Thymus (tissue), 11 donors: ENCODE results near the gene MT1M. TPM values are rescaled to one million over a fixed set of nuclear protein-coding genes. Genes with fewer than 3 reads are reported as not detected.

Experiments
- DNase-seq, 9 donors: peaks; one replicate each; pipeline ENCODE4 v3.0.0-alpha.2; 2013; ENCODE audit warnings: low spot score in 9 of 9, low read depth in 6 of 9, missing footprints in 1 of 9
- H3K27ac ChIP-seq, 2 donors: one replicate each; pipeline ENCODE4 v1.5.1; 2013; ENCODE audit warnings: control low read depth in 1 of 2, low read depth in 1 of 2, low read length in 1 of 2, mild to moderate bottlenecking in 1 of 2, moderate library complexity in 1 of 2
- H3K27me3 ChIP-seq, 2 donors: one replicate each; pipeline ENCODE4 v1.5.1; 2013; ENCODE audit warnings: low read length in 1 of 2; ENCODE audit not compliant: control insufficient read depth in 2 of 2, insufficient read depth in 1 of 2
- H3K36me3 ChIP-seq, 2 donors: one replicate each; pipeline ENCODE4 v1.5.1; 2013; ENCODE audit warnings: low read length in 1 of 2, mild to moderate bottlenecking in 1 of 2, moderate library complexity in 1 of 2; ENCODE audit not compliant: control insufficient read depth in 2 of 2, insufficient read depth in 2 of 2
- H3K4me1 ChIP-seq, 2 donors: one replicate each; pipeline ENCODE4 v1.5.1; 2013; ENCODE audit warnings: low read length in 2 of 2; ENCODE audit not compliant: control insufficient read depth in 2 of 2, insufficient read depth in 2 of 2
- H3K4me3 ChIP-seq, 2 donors: one replicate each; pipeline ENCODE4 v1.5.1; 2013; ENCODE audit warnings: low read length in 2 of 2, control low read depth in 1 of 2, mild to moderate bottlenecking in 1 of 2
- H3K9me3 ChIP-seq, 2 donors: one replicate each; pipeline ENCODE4 v1.5.1; 2013; ENCODE audit warnings: low read length in 1 of 2, mild to moderate bottlenecking in 1 of 2; ENCODE audit not compliant: control insufficient read depth in 2 of 2, insufficient read depth in 1 of 2
- WGBS: extraction: QIAGEN DNeasy Blood & Tissue Kit; methylation state at CpG from one replicate; pipeline ENCODE4 v1.1.7; 2013; 5-methylcytosine and 5-hydroxymethylcytosine counted together
- polyA plus RNA-seq: library from polyadenylated mRNA; stranded (reverse); fragments of 200-250 nt; gene quantifications from one replicate; pipeline ENCODE4 v1.2.3, GENCODE V29; 2013
- total RNA-seq: library from RNA; stranded (reverse); fragments of 120-200 nt; gene quantifications from one replicate; pipeline ENCODE4 v1.2.4, GENCODE V29; 2013
- donor health status: healthy.

The MT1M gene
- total and polyA plus RNA-seq, 2 donors: 0.28 to 97.7 TPM

GRCh38 chr16:56649820-56650219 lies 17.4 kb downstream of the MT1M start:
- no peaks in the 10 kb centered on the region for H3K36me3 ChIP-seq
- no peak overlapping the region for H3K27ac ChIP-seq
- no peak for DNase-seq
- no peak overlapping the region for H3K4me3 ChIP-seq
- no peaks in the 10 kb centered on the region for H3K4me1 ChIP-seq
- peaks cover 41 to 90% of the 10 kb centered on the region in 2 donors for H3K27me3 ChIP-seq
- 90% methylated on average over 3 of the region's 3 CpGs for WGBS
- no peaks in the 10 kb centered on the region for H3K9me3 ChIP-seq

DNA sequence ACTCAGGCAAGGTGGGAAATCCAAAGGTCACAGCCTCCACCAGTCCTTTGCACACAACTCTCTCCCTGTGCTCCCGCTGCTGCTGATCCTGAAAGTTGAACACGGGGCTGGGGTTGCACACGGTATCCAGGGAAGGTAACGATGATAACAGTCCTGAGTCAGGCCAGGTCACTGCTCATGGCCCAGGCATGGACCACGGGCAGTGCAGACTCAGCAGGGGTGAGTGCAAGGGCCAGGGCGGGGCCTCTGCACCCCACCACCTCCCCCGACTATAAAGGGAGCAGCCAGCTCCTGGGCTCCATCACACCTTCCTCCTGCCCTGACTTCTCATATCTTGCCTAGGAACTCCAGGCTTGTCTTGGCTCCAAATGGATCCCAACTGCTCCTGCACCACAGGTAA lies 19.1 kb downstream of the MT1M start, which contains the start of gene MT1B:
MT1B (plus strand) TSS at position 301 of the 400 bp plus-strand sequence; CDS start at position 369, 68 bp downstream.
- no peaks in the 10 kb centered on the region for H3K4me1 ChIP-seq
- DNase-seq: no peak
- 80% methylated on average over 7 of the region's 7 CpGs for WGBS
- H3K36me3 ChIP-seq: no peaks in the 10 kb centered on the region
- no peak within 1 kb of the TSS for H3K27ac ChIP-seq
- no peaks in the 10 kb centered on the region for H3K9me3 ChIP-seq
- H3K27me3 ChIP-seq: peaks cover 28 to 90% of the 10 kb centered on the region in 2 donors
- H3K4me3 ChIP-seq: no peak within 1 kb of the TSS

GRCh38 chr16:56652600-56652999 lies 20.1 kb downstream of the MT1M start:
- Histone ChIP-seq H3K9me3 (no peaks in the 10 kb centered on the region), H3K36me3 (no peaks in the 10 kb centered on the region), H3K4me1 (peaks cover 1 to 3% of the 10 kb centered on the region in 2 donors), H3K27me3 (peaks cover 26 to 90% of the 10 kb centered on the region in 2 donors), H3K4me3 (no peak overlapping the region), H3K27ac (no peak overlapping the region)
- WGBS: 73% methylated on average over 1 of the region's 1 CpG
- DNase-seq: no peak

- H3K27me3 ChIP-seq: peaks cover 25 to 90% of the 10 kb centered on the region in 2 donors
- H3K36me3 ChIP-seq: no peaks in the 10 kb centered on the region
- 85% methylated on average over 7 of the region's 7 CpGs for WGBS
- no peak overlapping the region for H3K27ac ChIP-seq
- DNase-seq: no peak
- no peak overlapping the region for H3K4me3 ChIP-seq
- H3K9me3 ChIP-seq: peaks cover 0 to 2% of the 10 kb centered on the region in 2 donors
- peaks cover 6 to 7% of the 10 kb centered on the region in 2 donors for H3K4me1 ChIP-seq
These were observed 20.8 kb downstream of the MT1M start for GRCh38 chr16:56653218-56653617.

DNA sequence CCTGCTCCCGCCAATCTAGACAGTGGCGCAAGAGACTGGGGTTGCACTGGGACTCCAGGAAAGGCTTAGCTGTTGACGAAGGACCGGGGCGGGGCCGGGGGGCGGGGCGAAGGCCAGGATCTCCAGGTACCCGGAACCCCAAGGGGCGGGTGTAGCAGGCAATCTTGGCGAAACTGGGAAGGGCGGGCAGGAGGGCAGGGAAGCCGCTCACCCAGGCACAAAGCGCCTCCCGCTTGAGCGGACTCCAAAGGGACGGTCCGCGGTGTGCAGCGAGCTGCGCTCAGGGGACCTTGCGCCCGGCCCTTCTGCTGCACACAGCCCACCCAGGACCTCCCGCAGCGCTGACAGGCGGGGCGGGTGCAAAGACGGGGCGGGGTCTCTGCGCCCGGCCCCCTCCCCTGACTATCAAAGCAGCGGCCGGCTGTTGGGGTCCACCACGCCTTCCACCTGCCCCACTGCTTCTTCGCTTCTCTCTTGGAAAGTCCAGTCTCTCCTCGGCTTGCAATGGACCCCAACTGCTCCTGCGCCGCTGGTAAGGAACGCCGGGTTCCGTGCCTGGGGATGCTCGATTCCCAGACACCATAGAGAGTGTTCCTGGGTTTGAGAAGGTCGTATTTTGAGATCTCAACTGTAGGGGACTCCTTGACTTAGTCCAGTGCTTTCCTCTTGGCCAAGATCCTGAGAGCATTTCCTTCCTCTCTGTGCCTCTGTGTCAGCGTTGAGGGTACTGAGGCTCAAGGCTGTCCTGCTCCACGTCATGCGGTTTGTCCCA lies 25.3 kb downstream of the MT1M start, which contains the start of gene MT1F:
MT1F (plus strand) TSS at position 405 of the 772 bp plus-strand sequence; CDS start at position 505, 100 bp downstream.
- H3K27me3 ChIP-seq: peaks cover 39 to 92% of the 10 kb centered on the region in 2 donors
- H3K9me3 ChIP-seq: peaks cover 0 to 7% of the 10 kb centered on the region in 2 donors
- H3K27ac ChIP-seq: peak within 1 kb of the TSS in 1 of 2 donors; percentile 53
- peak within 1 kb of the TSS; percentile 52 to 65 for H3K4me3 ChIP-seq
- peaks cover 14 to 20% of the 10 kb centered on the region in 2 donors for H3K4me1 ChIP-seq
- H3K36me3 ChIP-seq: no peaks in the 10 kb centered on the region
- peak in 5 of 9 donors; percentile 35 to 68 (median 48) for DNase-seq
- 2% methylated on average over 46 of the region's 46 CpGs for WGBS

DNA sequence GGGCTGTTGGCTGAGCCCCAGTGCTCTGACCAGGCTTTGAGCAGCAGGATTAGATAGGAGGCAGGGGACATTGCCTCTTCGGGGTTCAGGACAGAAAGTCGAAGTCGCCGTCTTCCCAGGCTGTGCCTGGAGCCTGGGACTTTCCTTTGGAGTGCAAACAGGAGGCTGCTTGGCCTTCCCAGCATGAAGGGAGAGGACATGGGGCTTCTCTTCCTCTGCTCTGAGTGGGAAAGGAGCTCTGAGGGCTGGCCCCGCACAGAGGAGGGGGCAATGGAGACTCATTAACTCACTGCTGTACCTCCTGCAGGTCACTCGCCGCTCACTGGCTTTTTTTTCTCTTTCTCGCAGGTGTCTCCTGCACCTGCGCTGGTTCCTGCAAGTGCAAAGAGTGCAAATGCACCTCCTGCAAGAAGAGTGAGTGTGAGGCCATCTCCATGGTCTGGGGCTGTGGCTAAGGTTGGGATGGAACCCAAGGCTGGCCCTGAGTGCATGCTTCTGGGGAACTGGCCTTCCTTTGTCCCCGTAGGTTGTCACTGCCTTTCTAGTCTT lies 25.9 kb downstream of the MT1M start:
- H3K4me3 ChIP-seq: peak overlapping the region in 1 of 2 donors; percentile 65
- peaks cover 42 to 93% of the 10 kb centered on the region in 2 donors for H3K27me3 ChIP-seq
- H3K27ac ChIP-seq: no peak overlapping the region
- DNase-seq: no peak
- peaks cover 0 to 7% of the 10 kb centered on the region in 2 donors for H3K9me3 ChIP-seq
- H3K4me1 ChIP-seq: peaks cover 16 to 25% of the 10 kb centered on the region in 2 donors
- no peaks in the 10 kb centered on the region for H3K36me3 ChIP-seq
- 28% methylated on average over 10 of the region's 10 CpGs for WGBS

DNA sequence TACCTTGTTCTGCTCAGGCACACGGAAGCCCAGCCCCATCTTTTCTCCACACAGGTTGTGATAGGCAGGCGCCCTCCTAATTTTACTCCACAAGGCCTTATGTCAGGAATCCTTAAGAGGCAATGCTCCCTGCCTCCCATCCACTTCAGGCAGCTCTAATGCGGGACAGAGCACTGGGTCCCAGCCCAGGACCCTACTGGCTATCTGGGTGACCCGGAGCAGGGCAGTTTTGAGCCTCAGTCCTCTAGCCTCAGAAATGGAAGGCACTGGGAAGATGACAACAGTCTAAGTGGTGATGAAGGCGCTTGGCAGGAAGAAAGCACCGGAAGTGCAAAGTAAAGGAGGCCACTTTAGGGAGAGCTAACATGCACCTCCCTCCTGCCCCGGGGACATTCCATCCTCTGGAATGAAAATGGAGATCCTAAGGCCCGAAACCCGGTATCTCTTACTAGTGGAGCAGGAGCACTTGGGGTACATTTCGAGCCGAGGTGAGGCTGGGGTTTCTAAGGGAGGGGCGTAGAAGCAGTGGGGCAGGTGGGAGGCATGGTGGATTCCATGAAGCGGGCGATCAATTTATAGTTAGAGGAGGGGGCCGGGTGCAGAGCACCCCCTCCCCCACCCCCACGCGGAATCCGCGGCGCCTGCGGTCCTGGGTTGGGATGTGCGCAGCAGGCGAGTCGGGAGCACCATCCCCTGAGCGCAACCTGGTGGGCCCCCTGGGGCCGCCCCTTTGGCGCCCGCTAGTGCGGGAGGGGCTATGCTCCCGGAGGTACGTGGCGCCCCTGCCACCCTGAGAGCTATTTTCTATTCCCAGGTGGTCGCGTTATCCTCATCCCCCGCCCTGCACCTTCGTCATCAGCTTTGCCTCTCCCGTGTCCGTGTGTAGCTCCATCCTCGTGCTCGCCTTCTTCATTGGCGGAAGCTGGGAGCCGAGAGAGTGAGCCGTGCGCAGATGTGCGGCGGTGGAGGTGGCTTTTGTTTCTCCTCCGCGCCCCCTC lies 30.2 kb downstream of the MT1M start:
- H3K27me3 ChIP-seq: peaks cover 56 to 99% of the 10 kb centered on the region in 2 donors
- peak overlapping the region; percentile 39 to 46 for H3K4me3 ChIP-seq
- peak in 2 of 9 donors; percentile 33 to 58 for DNase-seq
- H3K27ac ChIP-seq: no peak overlapping the region
- 12% methylated on average over 48 of the region's 48 CpGs for WGBS
- H3K9me3 ChIP-seq: peaks cover 0 to 7% of the 10 kb centered on the region in 2 donors
- H3K4me1 ChIP-seq: peaks cover 15 to 26% of the 10 kb centered on the region in 2 donors
- no peaks in the 10 kb centered on the region for H3K36me3 ChIP-seq

DNA sequence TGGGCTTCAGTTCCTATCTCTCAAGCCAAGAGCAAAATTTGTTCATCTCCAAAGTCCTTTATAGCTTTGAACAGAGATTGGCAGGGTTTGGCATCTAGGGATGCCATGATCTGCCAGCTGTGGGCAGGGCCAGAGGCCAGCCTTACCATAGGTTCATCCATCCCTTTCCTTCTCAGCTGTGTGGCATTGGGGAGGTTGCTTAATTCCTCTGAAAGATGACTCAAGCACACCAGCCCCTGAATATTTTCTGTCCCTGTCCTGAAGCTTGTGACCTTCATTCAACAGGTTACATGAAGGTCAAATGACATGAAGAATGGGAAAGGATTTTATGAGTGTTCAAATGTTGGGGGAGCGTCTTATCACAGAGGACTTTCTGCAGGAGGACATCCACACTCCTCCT lies 32.0 kb downstream of the MT1M start:
- H3K4me1 ChIP-seq: peaks cover 12 to 19% of the 10 kb centered on the region in 2 donors
- H3K27ac ChIP-seq: no peak overlapping the region
- 100% methylated on average over 1 of the region's 1 CpG for WGBS
- peaks cover 58 to 99% of the 10 kb centered on the region in 2 donors for H3K27me3 ChIP-seq
- H3K9me3 ChIP-seq: no peaks in the 10 kb centered on the region
- no peak for DNase-seq
- H3K4me3 ChIP-seq: no peak overlapping the region
- no peaks in the 10 kb centered on the region for H3K36me3 ChIP-seq
